HUDEP-2 (cell line): ENCODE results near the gene SELENOS.

Experiments used
- DNase-seq, 76 experiments: peaks; one replicate each; lab custom pipeline; 2025; ENCODE audit not compliant: unreplicated experiment in 76 of 76; lab: John Stamatoyannopoulos, UW

Gene SELENOS

GRCh38 chr15:101277038-101277822 is at the start of gene SELENOS:
Gene SELENOS, minus strand, starts transcription at chr15:101277485. Its CDS starts 68 bp downstream, at chr15:101277417.
- peak in 71 of 76 experiments; percentile 15 to 91 (median 73) for DNase-seq

- DNase-seq = no peak
Measured at GRCh38 chr15:101326462-101327146, 49.3 kb upstream of the SELENOS start.

GRCh38 chr15:101326026-101326315 is 48.7 kb upstream of the SELENOS start:
- DNase-seq = no peak

GRCh38 chr15:101325263-101326025 is 48.2 kb upstream of the SELENOS start:
- no peak for DNase-seq

- DNase-seq = no peak
Measured at GRCh38 chr15:101324524-101325177, 47.4 kb upstream of the SELENOS start.

- no peak for DNase-seq
Measured at GRCh38 chr15:101323793-101324523, 46.7 kb upstream of the SELENOS start.

GRCh38 chr15:101322854-101323477 is 45.7 kb upstream of the SELENOS start:
- no peak for DNase-seq

GRCh38 chr15:101322016-101322695 is 44.9 kb upstream of the SELENOS start:
- no peak for DNase-seq

- no peak for DNase-seq
Measured at GRCh38 chr15:101320501-101321052, 43.3 kb upstream of the SELENOS start.

- DNase-seq = no peak
Measured at GRCh38 chr15:101318839-101319238, 41.6 kb upstream of the SELENOS start.

GRCh38 chr15:101318147-101318819 is 41.0 kb upstream of the SELENOS start:
- no peak for DNase-seq

GRCh38 chr15:101317336-101317872 is 40.1 kb upstream of the SELENOS start:
- no peak for DNase-seq

- no peak for DNase-seq
Measured at GRCh38 chr15:101316529-101316928, 39.2 kb upstream of the SELENOS start.

- no peak for DNase-seq
Measured at GRCh38 chr15:101315736-101316135, 38.5 kb upstream of the SELENOS start.

GRCh38 chr15:101314336-101315125 is 37.2 kb upstream of the SELENOS start:
- DNase-seq = no peak

- DNase-seq = no peak
Measured at GRCh38 chr15:101313041-101313761, 35.9 kb upstream of the SELENOS start.

GRCh38 chr15:101310508-101310907 is 33.2 kb upstream of the SELENOS start:
- no peak for DNase-seq
